Measurements from ENCODE around the gene GPR157. TPM values are rescaled to one million over a fixed set of nuclear protein-coding genes. Genes with fewer than 3 reads are reported as not detected.
"Not testable (repeated sequence)": the region's sequence is repeated elsewhere in the genome, so short reads cannot be mapped to it uniquely, and the experiment has no call there.

GPR157 gene
- total and polyA plus RNA-seq, 10 of the 15 experiments (the other 5 are each of a cell fraction or from before 2014, with no cell fraction given), result 0.66 to 15.9 (median 3.1) TPM

- TF ChIP-seq SPI1 (IDR thresholded peaks at IDR 0.05; ENCODE audit: borderline replicate concordance, insufficient read depth, low read depth, low read length), result no peak
Measured at GRCh38 chr1:9097947-9098705, 30.8 kb downstream of the GPR157 start (continued).

DNA sequence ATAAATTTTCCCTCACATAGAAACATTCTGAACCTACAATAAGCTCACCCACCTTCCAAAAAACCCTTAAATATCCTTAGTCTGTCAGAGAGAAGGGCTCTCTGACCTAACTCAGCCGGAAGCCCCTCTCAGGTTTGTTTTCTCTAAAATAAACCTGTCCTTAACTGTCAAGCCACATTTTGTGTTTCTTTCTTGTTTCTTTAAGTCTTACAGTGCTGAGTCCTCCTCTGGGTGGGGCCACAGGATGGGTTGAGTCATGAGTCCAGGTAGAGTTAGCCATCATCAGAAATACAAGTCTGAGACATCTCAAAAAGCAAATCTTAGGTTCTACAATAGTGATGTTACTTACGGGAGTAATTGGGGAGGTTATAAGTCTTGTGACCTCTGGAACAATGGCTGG, 33.1 kb downstream of the GPR157 start:
- no peaks in the 10 kb centered on the region for H3K36me3 ChIP-seq (ENCODE audit: control insufficient read depth in 2 of 2, insufficient read depth in 2 of 2, low read length in 1 of 2)
- H3K27ac ChIP-seq (ENCODE audit: control insufficient read depth, insufficient read depth), result no peak overlapping the region
- no peak overlapping the region for H3K4me2 ChIP-seq (ENCODE audit: control insufficient read depth, insufficient read depth)
- DNase-seq (ENCODE audit: low read depth, low spot score) (no peak), ATAC-seq (no peak), FAIRE-seq (no peak)
- H3K9ac ChIP-seq (ENCODE audit: control insufficient read depth, insufficient read depth, low read length), result no peak overlapping the region
- no peak overlapping the region for H3K4me3 ChIP-seq
- ChIA-PET CTCF (interaction anchor here (1.0 to 1.7 kb wide), 3 partner anchors 15 to 176 kb away, joined by 3 to 4 read pairs (median 3); no protein-coding TSS in a partner anchor), SMC1A (ENCODE audit: uncharacterized antibody, unreplicated experiment) (interaction anchor here (4.0 kb wide), 1 partner anchor 15 kb away, joined by 15 read pairs; no protein-coding TSS in a partner anchor), RAD21 (ENCODE audit: unreplicated experiment) (interaction anchor here (0.7 kb wide), 1 partner anchor 36 kb away, joined by 3 read pairs; no protein-coding TSS in a partner anchor), POLR2A (no interaction called here)
- intact Hi-C loops (cut with micrococcal nuclease; ENCODE audit: unreplicated experiment), result no loop called here
- TF ChIP-seq IKZF2 (IDR thresholded peaks at IDR 0.05) (no peak), ETV6 (conservative IDR thresholded peaks at IDR 0.05 in 1 of 2, IDR thresholded peaks at IDR 0.05 in 1 of 2; ENCODE audit: borderline replicate concordance in 1 of 2, low read depth in 1 of 2) (no peak)
- BruUV-seq (replicated peaks), result no TSS peak
- H3K79me2 ChIP-seq (ENCODE audit: control insufficient read depth, insufficient read depth, low read length), result no peaks in the 10 kb centered on the region
- H3K9me3 ChIP-seq (replicated peaks; ENCODE audit: control insufficient read depth, insufficient read depth, low read length), result no peaks in the 10 kb centered on the region; the same call in 1 of the 3 replicates
- H3K27me3 ChIP-seq (replicated peaks in 1 of 2; ENCODE audit: control insufficient read depth in 2 of 2, insufficient read depth in 2 of 2, low read length in 1 of 2), result no peaks in the 10 kb centered on the region; a peak in 2 of 4 replicates
- no peaks in the 10 kb centered on the region for H3K4me1 ChIP-seq (ENCODE audit: control insufficient read depth, insufficient read depth, low read length)
- H4K20me1 ChIP-seq (ENCODE audit: control insufficient read depth, insufficient read depth), result no peaks in the 10 kb centered on the region
- in situ Hi-C loops (cut with MboI), result no loop called here
- no peak overlapping the region for H2AFZ ChIP-seq (ENCODE audit: control insufficient read depth, low read depth, low read length)
- WGBS (ENCODE audit: insufficient coverage, insufficient replicate concordance, low lambda C conversion rate, missing lambda C conversion rate), result 74% methylated on average over 2 of the region's 2 CpGs

- H3K79me2 ChIP-seq (ENCODE audit: control insufficient read depth, insufficient read depth, low read length); H3K4me1 ChIP-seq (ENCODE audit: control insufficient read depth, insufficient read depth, low read length); DNase-seq (ENCODE audit: low read depth, low spot score); H4K20me1 ChIP-seq (ENCODE audit: control insufficient read depth, insufficient read depth); H2AFZ ChIP-seq (ENCODE audit: control insufficient read depth, low read depth, low read length); H3K9me3 ChIP-seq (replicated peaks; ENCODE audit: control insufficient read depth, insufficient read depth, low read length); H3K27me3 ChIP-seq (replicated peaks in 1 of 2; ENCODE audit: control insufficient read depth in 2 of 2, insufficient read depth in 2 of 2, low read length in 1 of 2); in situ Hi-C loops (cut with MboI); ATAC-seq; H3K36me3 ChIP-seq (ENCODE audit: control insufficient read depth in 2 of 2, insufficient read depth in 2 of 2, low read length in 1 of 2); H3K4me3 ChIP-seq; H3K9ac ChIP-seq (ENCODE audit: control insufficient read depth, insufficient read depth, low read length); BruUV-seq (replicated peaks); intact Hi-C loops (cut with micrococcal nuclease; ENCODE audit: unreplicated experiment); H3K27ac ChIP-seq (ENCODE audit: control insufficient read depth, insufficient read depth); H3K4me2 ChIP-seq (ENCODE audit: control insufficient read depth, insufficient read depth); FAIRE-seq: not testable (repeated sequence)
- POLR2A ChIA-PET, result interaction anchor here (1.5 kb wide), 1 partner anchor 13 kb away, joined by 12 read pairs; no protein-coding TSS in a partner anchor
- CTCF ChIA-PET, result interaction anchor here (0.7 to 1.1 kb wide), 2 partner anchors 89 kb away, joined by 3 read pairs; no protein-coding TSS in a partner anchor
- SMC1A ChIA-PET (ENCODE audit: uncharacterized antibody, unreplicated experiment), result interaction anchor here (0.6 to 2.2 kb wide), 6 partner anchors 24 to 82 kb away, joined by 3 to 5 read pairs (median 3); no protein-coding TSS in a partner anchor
- WGBS (ENCODE audit: insufficient coverage, insufficient replicate concordance, low lambda C conversion rate, missing lambda C conversion rate), result 75% methylated on average over 17 of the region's 18 CpGs
- RAD21 ChIA-PET (ENCODE audit: unreplicated experiment), result interaction anchor here (1.1 kb wide), 1 partner anchor 8 kb away, joined by 3 read pairs; no protein-coding TSS in a partner anchor
Measured at GRCh38 chr1:9093996-9094595, 34.8 kb downstream of the GPR157 start.
